Lower leg skin (tissue), 3 donors: Measurements from ENCODE around the gene KCNT1.

Source experiments
- POLR2A ChIP-seq, 2 donors: fragments of 450-650 bp; IDR thresholded peaks; one replicate each; pipeline ENCODE4 v1.6.1; 2016 to 2017; ENCODE audit warnings: antibody characterized with exemption in 2 of 2, mild to moderate bottlenecking in 1 of 2, moderate library complexity in 1 of 2
- TF ChIP-seq, protein P1 (sequence below), 3 donors: fragments of 450-650 bp; IDR thresholded peaks; one replicate each; pipeline ENCODE4 v1.5.1; 2016; ENCODE audit warnings: antibody characterized with exemption in 3 of 3, mild to moderate bottlenecking in 3 of 3, moderate library complexity in 2 of 3

DNA sequence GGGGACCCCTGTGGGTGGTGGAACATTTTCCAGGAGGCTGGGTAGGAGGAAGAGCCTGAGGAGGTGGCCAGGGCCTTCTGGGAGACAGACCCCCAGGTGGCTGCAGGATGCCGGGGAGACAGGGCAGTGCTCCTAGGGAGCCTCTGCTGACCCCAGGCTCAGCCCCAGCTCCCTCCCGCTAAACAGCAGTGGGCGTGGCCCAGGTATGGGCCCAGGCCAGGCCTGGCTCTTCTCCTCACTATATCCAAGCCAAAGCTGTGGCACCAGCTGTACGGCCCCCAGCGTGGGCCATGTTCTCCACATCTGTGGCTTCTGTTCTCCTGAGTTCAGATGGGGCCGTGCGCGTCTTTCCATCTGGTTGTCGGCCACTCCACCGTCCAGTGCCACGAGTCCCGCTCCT, 58.5 kb downstream of the KCNT1 start:
- TF ChIP-seq, protein P1, sequence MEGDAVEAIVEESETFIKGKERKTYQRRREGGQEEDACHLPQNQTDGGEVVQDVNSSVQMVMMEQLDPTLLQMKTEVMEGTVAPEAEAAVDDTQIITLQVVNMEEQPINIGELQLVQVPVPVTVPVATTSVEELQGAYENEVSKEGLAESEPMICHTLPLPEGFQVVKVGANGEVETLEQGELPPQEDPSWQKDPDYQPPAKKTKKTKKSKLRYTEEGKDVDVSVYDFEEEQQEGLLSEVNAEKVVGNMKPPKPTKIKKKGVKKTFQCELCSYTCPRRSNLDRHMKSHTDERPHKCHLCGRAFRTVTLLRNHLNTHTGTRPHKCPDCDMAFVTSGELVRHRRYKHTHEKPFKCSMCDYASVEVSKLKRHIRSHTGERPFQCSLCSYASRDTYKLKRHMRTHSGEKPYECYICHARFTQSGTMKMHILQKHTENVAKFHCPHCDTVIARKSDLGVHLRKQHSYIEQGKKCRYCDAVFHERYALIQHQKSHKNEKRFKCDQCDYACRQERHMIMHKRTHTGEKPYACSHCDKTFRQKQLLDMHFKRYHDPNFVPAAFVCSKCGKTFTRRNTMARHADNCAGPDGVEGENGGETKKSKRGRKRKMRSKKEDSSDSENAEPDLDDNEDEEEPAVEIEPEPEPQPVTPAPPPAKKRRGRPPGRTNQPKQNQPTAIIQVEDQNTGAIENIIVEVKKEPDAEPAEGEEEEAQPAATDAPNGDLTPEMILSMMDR (IDR thresholded peaks at IDR 0.05), result no peak
- TF ChIP-seq POLR2A (IDR thresholded peaks at IDR 0.05), result no peak
